ENCODE data around the gene MXRA7.

- TF ChIP-seq, protein P1, sequence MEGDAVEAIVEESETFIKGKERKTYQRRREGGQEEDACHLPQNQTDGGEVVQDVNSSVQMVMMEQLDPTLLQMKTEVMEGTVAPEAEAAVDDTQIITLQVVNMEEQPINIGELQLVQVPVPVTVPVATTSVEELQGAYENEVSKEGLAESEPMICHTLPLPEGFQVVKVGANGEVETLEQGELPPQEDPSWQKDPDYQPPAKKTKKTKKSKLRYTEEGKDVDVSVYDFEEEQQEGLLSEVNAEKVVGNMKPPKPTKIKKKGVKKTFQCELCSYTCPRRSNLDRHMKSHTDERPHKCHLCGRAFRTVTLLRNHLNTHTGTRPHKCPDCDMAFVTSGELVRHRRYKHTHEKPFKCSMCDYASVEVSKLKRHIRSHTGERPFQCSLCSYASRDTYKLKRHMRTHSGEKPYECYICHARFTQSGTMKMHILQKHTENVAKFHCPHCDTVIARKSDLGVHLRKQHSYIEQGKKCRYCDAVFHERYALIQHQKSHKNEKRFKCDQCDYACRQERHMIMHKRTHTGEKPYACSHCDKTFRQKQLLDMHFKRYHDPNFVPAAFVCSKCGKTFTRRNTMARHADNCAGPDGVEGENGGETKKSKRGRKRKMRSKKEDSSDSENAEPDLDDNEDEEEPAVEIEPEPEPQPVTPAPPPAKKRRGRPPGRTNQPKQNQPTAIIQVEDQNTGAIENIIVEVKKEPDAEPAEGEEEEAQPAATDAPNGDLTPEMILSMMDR (IDR thresholded peaks at IDR 0.05 in 4 of 5, conservative IDR thresholded peaks at IDR 0.05 in 1 of 5): no peak
- no peak for TF ChIP-seq POLR2A (IDR thresholded peaks at IDR 0.05)
Observed at GRCh38 chr17:76674600-76674999, 36.2 kb downstream of the MXRA7 start.

All from gastrocnemius medialis (tissue), 4 donors.